Measurements from ENCODE around the gene CSF1R. TPM values are rescaled to one million over a fixed set of nuclear protein-coding genes. Genes with fewer than 3 reads are reported as not detected.

Gene CSF1R
- polyA plus RNA-seq, 2 of the 4 experiments (the other 2 are of a cell fraction), result 0.06 TPM; not detected in 1

DNA sequence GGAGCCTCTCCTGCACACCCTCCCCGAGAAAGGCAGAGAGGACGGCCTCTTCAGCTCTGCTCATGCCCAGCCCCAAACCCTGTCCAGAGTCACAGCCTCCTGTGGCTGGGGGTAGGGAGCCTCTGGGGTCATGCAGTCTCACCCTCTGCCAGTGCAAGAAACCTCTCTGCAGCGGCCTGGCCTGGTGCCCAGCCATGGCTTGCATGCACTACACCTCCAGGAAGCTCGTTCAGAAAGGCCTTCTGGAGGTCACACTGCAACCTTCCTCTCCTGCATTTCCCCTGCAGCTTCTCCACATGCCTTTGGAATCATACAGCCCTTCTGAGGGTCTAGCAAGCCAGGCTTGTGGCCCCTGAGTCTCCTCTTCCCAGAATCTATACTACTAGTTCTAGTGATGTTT, 17.9 kb downstream of the CSF1R start (continued):
- TF ChIP-seq GATA3 (IDR thresholded peaks at IDR 0.05; ENCODE audit: borderline replicate concordance), result no peak
- no peak for TF ChIP-seq HDAC2 (IDR thresholded peaks at IDR 0.05)
- no peak for TF ChIP-seq RCOR1 (IDR thresholded peaks at IDR 0.05; ENCODE audit: low read depth, low read length)
- TF ChIP-seq EP300 (IDR thresholded peaks at IDR 0.05), result no peak
- TF ChIP-seq MYC (IDR thresholded peaks at IDR 0.05; ENCODE audit: borderline replicate concordance, low read length), result no peak
- TF ChIP-seq PHF8 (IDR thresholded peaks at IDR 0.05; ENCODE audit: borderline replicate concordance, low read depth), result no peak
- no peak for TF ChIP-seq SREBF2 (IDR thresholded peaks at IDR 0.05)
- TF ChIP-seq JUNB (IDR thresholded peaks at IDR 0.05), result no peak
- TF ChIP-seq SMC3 (IDR thresholded peaks at IDR 0.05), result no peak

DNA sequence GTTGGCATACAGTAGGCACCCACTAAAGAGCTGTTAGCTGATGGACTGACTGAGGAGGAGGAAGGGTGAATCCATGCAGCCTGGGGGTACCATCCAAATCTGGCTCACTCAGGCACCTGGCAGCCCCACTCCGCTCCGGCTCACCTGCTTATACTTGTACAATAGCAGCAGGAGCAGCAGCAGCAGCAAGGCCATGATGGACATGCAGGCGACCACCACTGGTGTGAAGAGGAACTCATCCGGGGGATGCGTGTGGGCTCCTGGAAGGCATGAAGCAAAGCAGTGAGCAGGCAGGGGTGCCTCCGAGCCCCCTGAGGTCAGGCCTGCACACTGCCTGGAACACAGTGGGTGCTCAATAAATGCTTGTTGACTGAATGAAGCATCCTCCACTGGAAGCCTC, 18.3 kb downstream of the CSF1R start:
- H3K4me1 ChIP-seq, result 0 out of 3 replicates have a peak, but pooled peaks cover 4% of the 10 kb centered on the region
- TF ChIP-seq HOXB13 (CRISPR knock-in tag; IDR thresholded peaks at IDR 0.05; ENCODE audit: low read depth) (no peak), RNF2 (IDR thresholded peaks at IDR 0.05; ENCODE audit: borderline replicate concordance, low read depth) (no peak), NPAS2 (CRISPR knock-in tag; IDR thresholded peaks at IDR 0.05; ENCODE audit: borderline replicate concordance) (no peak), ESRRA (IDR thresholded peaks at IDR 0.05; ENCODE audit: borderline replicate concordance, low read length) (no peak), TP53 (CRISPR knock-in tag; IDR thresholded peaks at IDR 0.05) (no peak), EHMT2 (IDR thresholded peaks at IDR 0.05; ENCODE audit: low read depth) (no peak)
- TF ChIP-seq, protein P1, sequence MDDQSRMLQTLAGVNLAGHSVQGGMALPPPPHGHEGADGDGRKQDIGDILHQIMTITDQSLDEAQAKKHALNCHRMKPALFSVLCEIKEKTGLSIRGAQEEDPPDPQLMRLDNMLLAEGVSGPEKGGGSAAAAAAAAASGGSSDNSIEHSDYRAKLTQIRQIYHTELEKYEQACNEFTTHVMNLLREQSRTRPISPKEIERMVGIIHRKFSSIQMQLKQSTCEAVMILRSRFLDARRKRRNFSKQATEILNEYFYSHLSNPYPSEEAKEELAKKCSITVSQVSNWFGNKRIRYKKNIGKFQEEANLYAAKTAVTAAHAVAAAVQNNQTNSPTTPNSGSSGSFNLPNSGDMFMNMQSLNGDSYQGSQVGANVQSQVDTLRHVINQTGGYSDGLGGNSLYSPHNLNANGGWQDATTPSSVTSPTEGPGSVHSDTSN (IDR thresholded peaks at IDR 0.05), result no peak
- TF ChIP-seq, protein P2, sequence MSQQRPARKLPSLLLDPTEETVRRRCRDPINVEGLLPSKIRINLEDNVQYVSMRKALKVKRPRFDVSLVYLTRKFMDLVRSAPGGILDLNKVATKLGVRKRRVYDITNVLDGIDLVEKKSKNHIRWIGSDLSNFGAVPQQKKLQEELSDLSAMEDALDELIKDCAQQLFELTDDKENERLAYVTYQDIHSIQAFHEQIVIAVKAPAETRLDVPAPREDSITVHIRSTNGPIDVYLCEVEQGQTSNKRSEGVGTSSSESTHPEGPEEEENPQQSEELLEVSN (IDR thresholded peaks at IDR 0.05; ENCODE audit: borderline replicate concordance, low read depth), result no peak
- H3K9me3 ChIP-seq, result no peaks in the 10 kb centered on the region
- H3K27ac ChIP-seq, result no peak overlapping the region
- DNase-seq (ENCODE audit: low read depth in 1 of 2, low spot score in 1 of 2), result no peak
- ChIA-PET POLR2A (no interaction called here), CTCF (interaction anchor here (1.2 kb wide), 1 partner anchor 10 kb away, joined by 3 read pairs; no protein-coding TSS in a partner anchor)
- 90% methylated on average over 3 of the region's 6 CpGs for WGBS (ENCODE audit: missing lambda C conversion rate)
- no peak overlapping the region for H3K4me3 ChIP-seq
- ATAC-seq, result no peak
- H3K4me2 ChIP-seq, result no peak overlapping the region
- no peak for FAIRE-seq

DNA sequence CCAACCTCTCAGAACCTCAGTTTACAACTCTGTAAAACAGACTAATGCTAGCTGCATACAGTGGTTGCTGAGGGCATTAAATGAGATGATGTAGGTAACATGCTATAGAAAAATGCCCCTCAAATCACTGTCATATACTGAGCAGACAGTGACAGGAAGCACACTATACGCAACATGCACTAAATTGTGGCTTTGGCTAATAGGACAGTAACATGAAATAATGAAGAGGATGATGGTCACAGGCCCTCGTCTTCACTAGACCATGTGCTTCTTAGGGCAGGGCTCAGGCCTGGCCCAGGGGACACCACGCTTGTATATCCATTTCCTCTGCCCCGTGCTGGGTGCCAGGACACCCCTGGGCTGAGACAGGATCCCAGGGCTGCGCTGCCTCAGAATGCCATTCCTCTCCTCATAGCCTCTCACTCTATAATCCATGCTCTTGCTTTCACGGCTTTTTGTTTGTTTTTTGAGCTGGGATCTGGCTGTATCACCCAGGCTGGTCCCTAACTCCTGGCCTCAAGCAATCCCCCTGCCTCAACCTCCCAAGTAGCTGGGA, 18.9 kb downstream of the CSF1R start:
- ChIA-PET CTCF (no interaction called here), POLR2A (interaction anchor here (1.1 to 1.5 kb wide), 2 partner anchors 31 to 67 kb away, joined by 3 read pairs; partner anchors contain the start of genes HMGXB3 and TIGD6)
- DNase-seq (ENCODE audit: low read depth in 1 of 2, low spot score in 1 of 2) (no peak), FAIRE-seq (no peak), ATAC-seq (no peak)
- no peaks in the 10 kb centered on the region for H3K9me3 ChIP-seq
- 77% methylated on average over 6 of the region's 6 CpGs for WGBS (ENCODE audit: missing lambda C conversion rate)
- TF ChIP-seq, protein P3, sequence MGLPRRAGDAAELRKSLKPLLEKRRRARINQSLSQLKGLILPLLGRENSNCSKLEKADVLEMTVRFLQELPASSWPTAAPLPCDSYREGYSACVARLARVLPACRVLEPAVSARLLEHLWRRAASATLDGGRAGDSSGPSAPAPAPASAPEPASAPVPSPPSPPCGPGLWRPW (IDR thresholded peaks at IDR 0.05), result no peak
- TF ChIP-seq CHD4 (IDR thresholded peaks at IDR 0.05; ENCODE audit: borderline replicate concordance) (no peak), RNF2 (IDR thresholded peaks at IDR 0.05; ENCODE audit: borderline replicate concordance, low read depth) (no peak), NPAS2 (CRISPR knock-in tag; IDR thresholded peaks at IDR 0.05; ENCODE audit: borderline replicate concordance) (no peak), HOXA7 (CRISPR knock-in tag; IDR thresholded peaks at IDR 0.05) (no peak), RFX5 (IDR thresholded peaks at IDR 0.05) (no peak), EHF (CRISPR knock-in tag; IDR thresholded peaks at IDR 0.05) (no peak), ZNF302 (CRISPR knock-in tag; IDR thresholded peaks at IDR 0.05) (no peak), FOXS1 (CRISPR knock-in tag; IDR thresholded peaks at IDR 0.05) (no peak), ZSCAN20 (CRISPR knock-in tag; IDR thresholded peaks at IDR 0.05) (no peak), MAFK (IDR thresholded peaks at IDR 0.05; ENCODE audit: partially characterized antibody) (no peak), KDM1A (IDR thresholded peaks at IDR 0.05; ENCODE audit: low read depth) (no peak), GATA3 (IDR thresholded peaks at IDR 0.05; ENCODE audit: borderline replicate concordance) (no peak), MAZ (IDR thresholded peaks at IDR 0.05; ENCODE audit: borderline replicate concordance, low read depth, low read length) (no peak), JUN (IDR thresholded peaks at IDR 0.05) (no peak)
- TF ChIP-seq, protein P2 (IDR thresholded peaks at IDR 0.05; ENCODE audit: borderline replicate concordance, low read depth), result no peak
- TF ChIP-seq, protein P4, sequence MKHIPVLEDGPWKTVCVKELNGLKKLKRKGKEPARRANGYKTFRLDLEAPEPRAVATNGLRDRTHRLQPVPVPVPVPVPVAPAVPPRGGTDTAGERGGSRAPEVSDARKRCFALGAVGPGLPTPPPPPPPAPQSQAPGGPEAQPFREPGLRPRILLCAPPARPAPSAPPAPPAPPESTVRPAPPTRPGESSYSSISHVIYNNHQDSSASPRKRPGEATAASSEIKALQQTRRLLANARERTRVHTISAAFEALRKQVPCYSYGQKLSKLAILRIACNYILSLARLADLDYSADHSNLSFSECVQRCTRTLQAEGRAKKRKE (CRISPR knock-in tag; IDR thresholded peaks at IDR 0.05; ENCODE audit: low read depth), result no peak
- TF ChIP-seq, protein P5, sequence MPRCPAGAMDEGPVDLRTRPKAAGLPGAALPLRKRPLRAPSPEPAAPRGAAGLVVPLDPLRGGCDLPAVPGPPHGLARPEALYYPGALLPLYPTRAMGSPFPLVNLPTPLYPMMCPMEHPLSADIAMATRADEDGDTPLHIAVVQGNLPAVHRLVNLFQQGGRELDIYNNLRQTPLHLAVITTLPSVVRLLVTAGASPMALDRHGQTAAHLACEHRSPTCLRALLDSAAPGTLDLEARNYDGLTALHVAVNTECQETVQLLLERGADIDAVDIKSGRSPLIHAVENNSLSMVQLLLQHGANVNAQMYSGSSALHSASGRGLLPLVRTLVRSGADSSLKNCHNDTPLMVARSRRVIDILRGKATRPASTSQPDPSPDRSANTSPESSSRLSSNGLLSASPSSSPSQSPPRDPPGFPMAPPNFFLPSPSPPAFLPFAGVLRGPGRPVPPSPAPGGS (IDR thresholded peaks at IDR 0.05), result no peak
- no peak overlapping the region for H3K4me3 ChIP-seq
- H3K4me1 ChIP-seq, result 0 out of 3 replicates have a peak, but pooled peaks cover 4% of the 10 kb centered on the region
- no peak overlapping the region for H3K27ac ChIP-seq
- H3K4me2 ChIP-seq, result no peak overlapping the region

Measured in A549 (cell line).